NK-92 (cell line): ENCODE measurements around the gene PTPRN2.
"Not testable (repeated sequence)": the region's sequence is repeated elsewhere in the genome, so short reads cannot be mapped to it uniquely, and the experiment has no call there.

Experiments used
- DNase-seq: peaks from one replicate; lab custom pipeline; 2025; ENCODE audit not compliant: unreplicated experiment; lab: John Stamatoyannopoulos, UW

The PTPRN2 gene

DNA sequence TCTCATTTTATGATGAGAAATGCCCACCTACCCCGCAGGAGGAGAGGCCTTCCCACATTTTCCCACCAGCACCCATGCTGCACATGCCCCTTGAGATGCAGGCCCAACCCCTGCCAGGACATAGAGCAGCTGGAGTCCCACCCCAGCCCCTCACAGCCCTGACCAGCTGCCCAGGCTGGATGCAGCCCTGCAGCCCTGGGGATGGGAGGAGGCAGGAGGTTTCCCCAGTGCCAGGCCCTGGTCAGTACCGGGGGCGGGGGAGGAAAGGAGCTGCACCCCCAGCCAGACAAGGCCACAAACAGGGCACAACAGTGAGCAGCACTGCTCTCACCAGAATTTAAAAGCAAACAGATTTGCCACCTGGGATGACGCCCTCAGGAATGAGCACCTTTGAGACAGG lies 196.1 kb downstream of the PTPRN2 start:
- no peak for DNase-seq

DNA sequence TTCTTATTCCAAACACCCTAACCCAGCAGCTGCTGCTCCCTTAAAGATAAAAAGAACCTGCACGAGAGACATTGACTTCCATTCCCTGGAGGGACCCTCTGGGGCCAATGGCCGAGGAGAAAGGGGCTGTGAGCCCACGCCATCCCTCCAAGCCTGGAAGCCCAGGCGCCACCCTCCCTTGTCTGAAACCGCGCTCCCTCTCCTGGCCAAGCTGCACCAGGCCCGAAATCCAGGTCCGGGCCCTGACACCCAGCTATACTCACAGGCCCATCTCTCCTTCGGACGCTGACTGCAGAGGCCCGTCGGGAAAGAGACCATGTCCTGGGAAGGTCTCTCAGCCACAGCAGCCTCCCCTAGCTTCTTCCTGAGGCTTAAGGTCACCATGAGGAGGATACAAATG lies 196.5 kb downstream of the PTPRN2 start:
- no peak for DNase-seq

DNA sequence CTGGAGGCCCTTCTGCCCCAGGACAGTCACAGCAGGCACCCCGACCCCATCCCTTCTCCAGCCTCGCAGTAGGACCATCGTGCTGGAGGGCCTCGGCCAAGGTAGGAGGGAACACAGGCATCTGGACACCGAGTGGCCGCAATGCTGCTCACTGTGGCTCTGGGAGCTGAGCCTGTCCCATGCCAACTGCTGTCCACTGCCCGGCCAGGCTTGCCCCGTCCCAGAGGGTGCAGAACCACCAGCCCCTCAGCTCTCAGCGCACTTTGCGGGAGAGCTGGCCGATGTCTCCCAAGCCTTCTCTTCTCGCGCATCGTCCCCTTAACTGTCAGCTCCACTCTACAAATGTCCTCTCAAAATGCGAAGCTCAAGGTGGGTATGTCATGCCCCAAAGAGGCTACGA lies 197.2 kb downstream of the PTPRN2 start:
- no peak for DNase-seq

DNA sequence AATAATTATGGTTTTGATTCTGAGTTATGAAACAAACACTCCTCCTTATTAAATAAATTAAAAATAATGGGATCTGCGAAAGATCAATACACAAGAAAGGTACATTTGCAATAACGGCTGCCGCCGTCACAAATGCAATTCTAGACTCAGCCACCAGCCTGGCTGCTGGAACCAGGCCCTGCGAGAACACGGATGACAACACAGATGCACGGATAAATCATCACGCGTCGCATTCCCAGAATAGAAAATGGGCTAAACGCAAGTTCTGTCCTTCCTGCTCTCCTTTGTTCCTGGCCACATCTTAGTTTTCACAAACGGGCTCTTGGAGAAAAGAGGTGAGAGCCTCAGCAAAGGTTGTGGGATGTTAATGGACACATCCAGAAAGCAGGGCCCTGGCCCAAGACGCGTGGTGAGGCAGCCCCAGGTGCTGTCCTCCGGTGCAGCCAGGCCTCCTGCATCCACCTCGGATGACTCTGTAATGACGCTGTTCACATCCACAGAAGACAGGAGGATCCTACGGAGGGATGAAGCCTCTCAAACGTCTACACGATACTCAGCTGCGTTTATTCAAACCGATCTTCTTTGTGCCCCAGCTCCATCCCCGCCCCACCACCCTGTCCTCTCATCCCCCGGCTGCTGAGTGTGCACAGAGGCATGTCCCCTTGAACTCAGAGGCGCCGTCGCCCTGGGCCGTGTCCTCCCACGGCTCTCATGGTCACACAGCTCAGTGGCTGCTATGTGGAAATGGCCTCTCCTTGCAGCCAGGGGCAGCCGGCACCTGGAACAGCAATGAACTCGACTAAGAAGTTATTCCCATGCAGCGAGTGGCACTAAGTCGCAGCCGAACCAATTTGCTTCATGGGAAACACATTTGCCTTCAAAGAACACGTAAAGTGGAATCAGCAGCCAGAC lies 197.9 kb downstream of the PTPRN2 start:
- no peak for DNase-seq

DNA sequence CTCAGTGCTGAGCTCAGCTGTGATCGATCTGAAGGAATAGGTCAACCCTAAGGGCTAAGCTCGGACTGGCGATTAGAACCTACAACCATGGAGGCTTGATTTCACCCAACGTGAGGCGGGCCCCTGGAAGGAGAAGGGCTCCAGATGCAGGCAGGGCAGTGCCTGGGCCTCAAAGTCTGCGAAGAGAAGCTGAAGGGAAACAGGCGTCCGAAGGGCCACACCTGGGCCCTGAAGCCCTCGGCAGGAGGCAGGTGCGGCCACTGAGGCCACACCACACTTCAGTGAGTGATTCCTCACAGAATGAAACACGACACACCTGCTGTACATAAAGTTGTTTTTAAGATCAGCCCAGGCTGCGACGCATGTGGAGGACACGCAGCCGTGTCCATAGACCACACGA lies 198.7 kb downstream of the PTPRN2 start:
- no peak for DNase-seq

DNA sequence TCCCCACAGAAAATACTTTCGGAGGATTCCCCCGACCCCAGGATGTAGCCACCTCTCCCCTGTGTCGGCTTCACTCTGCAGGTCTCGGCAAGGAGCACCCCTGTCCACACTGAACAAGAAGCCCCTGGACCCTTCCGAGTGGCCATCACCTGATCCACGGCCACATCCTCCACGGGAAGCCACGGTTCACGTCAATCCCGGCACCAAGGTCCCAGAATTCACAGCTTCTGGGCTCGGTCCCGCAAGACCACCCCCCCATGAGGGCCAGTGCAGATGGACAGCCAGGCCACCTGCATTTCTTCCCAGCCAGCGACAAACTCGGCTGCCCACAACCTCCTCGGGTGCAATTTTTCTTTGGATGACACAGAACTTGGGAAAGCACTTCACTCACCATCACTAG lies 199.6 kb downstream of the PTPRN2 start:
- no peak for DNase-seq

DNA sequence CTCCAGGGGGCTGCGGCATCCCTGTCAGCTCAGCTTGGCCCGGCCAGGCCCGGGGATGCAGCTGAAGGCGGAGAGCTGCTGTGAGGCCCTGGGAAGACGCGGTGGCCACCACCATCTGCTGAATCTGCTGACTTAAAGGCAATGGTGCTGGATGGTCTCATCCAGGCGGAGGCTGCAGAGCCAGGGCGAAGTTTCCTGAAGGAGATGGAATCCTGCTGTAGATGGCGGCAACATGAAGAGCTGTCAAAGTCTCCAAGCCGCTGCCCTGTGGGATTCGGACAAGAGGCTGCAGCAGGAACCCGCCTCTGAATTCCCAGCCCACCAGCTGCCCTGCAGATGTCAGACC lies 200.1 kb downstream of the PTPRN2 start:
- DNase-seq = no peak

DNA sequence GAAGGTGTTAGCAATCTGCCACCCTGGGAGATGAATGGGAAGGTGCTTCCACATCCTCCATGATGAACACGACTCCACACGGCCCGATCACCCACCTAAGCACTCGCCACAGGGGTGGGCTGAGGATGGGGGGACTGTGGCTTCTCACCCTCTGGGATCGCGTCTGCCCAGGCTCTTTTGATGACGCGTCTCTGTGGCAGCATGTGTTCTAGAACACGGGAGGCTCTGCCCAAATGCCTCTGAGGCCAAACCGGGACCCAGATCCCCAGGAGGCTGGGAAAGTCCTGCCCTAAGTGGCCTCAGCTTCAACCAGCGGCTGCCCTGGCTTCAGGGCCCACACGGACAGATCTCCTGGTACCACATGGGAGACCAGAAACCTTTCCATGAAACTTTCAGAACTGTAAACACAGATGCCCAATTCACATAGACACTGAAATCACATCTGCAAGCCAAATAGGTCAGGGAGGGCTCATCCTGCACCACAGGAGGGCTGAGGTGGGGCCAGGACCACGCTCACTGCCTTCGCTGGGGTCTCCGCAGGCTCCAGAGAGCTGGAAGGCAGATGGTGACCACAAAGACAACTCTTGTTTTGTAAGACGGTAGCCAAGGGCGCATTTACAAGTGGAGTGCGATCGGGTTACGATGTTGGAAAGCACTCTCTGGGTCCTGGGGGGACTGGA lies 200.6 kb downstream of the PTPRN2 start:
- no peak for DNase-seq

DNA sequence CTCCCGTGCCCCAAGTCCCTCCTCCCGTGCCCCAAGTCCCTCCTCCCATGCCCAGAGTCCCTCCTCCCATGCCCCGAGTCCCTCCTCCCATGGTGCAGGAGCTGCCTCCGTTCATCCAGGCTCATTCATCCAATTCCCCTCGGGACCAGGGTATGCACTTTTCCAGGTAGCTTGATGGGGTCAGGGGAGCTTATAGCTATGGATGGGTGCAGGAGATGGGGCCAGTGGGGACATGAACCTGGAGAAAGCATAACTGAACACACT lies 201.3 kb downstream of the PTPRN2 start:
- no peak for DNase-seq

DNA sequence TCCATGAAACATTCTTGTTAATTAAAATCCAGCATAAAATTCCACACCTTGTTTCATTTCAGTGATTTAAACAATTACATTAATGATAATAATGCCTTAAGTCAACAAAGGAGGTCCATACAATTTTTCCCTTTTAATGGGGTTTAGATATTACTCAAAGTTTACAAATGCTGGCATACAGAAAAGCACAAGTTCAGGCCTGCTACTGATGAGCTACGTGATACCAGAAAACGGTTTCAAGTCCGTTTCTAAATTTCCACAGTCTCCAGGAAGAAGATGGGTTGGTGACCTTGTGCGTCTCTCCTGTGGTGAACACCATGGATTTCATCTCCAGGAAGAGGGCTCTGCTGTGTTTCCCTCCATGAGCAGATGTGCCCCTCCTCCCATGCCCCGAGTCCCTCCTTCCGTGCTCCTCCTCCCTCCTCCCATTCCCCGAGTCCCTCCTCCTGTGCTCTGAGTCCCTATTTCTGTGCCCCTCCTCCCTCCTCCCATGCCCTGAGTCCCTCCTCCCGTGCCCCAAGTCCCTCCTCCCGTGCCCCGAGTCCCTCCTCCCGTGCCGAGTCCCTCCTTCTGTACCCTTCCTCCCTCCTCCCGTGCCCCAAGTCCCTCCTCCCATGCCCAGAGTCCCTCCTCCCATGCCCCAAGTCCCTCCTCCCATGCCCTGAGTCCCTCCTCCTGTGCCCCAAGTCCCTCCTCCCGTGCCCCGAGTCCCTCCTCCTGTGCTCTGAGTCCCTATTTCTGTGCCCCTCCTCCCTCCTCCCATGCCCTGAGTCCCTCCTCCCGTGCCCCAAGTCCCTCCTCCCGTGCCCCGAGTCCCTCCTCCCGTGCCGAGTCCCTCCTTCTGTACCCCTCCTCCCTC lies 201.9 kb downstream of the PTPRN2 start:
- DNase-seq = not testable (repeated sequence)

DNA sequence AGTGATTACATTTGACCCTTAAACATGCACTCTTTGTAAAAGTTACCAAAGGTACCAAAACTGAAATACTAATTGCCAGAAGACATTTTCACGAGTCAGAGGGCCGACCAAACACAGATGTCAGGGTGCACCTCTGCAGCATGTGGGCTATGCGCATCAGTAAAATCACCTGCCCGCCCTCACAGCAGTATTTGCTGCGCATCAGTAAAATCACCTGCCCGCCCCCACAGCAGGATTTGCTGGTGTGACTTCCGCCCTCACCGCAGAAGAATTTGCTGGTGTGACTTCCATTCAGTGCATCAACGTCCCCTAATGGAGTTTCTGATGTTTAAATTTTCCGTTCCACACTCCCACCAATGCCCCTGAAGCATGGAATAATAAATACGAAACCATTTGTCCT lies 202.9 kb downstream of the PTPRN2 start:
- DNase-seq = no peak

DNA sequence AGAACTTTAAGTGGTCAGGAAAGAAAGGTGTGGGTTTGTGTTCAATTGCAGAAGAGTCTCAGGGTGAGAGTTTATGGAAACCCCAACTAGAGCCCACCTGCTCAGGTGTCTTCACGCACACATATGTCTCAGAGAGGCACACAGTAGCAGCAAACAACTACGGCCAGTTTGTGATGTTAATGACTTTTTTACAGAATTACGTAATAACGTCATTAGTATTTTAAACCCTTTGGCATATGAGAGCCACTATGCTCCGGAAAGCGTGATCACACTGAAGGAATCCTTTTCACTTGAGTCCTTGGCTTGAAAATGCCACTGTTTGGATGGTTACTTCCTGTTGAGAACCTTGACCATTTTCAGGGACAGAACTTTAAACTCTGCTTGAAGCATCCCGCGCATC lies 204.0 kb downstream of the PTPRN2 start:
- no peak for DNase-seq

DNA sequence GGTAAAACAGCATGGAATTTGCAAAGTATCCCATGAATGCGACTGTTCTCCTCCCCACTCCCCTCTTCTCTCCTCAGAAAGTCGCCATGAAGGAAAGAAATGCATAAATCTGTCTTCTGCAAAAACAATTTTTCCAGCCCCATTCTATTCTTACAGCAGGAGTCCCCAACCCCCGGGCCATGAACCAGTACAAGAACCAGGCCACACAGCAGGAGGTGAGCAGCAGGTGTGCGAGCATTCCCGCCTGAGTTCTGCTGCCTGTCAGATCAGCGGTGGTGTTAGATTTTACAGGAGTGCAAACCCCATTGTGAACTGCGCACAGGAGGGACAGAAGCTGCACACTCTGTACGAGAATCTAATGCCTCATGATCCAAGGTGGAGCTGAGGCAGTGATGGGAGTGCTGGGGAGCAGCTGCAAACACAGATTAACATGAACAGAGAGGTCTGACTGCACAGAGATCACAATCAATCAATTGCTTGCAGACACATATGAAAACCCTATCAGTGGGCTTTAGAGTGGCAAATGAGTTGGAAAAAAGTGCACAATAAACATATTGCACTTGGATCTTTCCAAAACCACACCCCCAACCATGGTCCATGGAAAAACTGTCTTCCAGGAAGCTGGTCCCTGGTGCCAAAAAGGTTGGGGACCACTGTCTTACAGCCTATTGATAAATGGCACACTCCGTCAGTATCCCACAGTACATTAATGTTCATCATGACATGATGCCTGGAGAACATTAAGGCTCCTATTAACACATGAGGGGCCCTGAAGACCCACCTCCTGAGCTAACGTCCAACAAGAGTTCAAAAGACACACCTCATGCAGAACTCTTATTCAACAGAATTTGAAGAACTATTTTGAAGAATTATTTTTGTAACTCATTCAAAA lies 205.0 kb downstream of the PTPRN2 start:
- DNase-seq = no peak

DNA sequence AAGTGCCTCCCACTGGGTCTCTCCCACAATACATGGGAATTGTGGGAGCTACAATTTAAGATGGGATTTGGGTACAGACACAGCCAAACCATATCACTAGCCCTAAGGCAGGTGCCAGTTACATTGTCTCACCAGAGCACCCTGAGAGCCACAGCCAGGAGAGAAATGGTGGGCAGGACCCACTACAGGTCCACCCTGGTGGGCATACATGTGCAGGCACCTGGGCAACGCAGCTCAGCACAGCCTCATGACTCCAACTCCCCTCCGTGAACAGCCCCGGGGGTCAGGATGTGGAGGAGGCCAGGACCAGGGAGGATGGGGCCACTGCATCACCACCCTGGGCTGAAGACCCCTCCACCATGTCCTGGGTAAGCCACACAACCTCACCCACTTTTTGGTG lies 205.7 kb downstream of the PTPRN2 start:
- no peak for DNase-seq

DNA sequence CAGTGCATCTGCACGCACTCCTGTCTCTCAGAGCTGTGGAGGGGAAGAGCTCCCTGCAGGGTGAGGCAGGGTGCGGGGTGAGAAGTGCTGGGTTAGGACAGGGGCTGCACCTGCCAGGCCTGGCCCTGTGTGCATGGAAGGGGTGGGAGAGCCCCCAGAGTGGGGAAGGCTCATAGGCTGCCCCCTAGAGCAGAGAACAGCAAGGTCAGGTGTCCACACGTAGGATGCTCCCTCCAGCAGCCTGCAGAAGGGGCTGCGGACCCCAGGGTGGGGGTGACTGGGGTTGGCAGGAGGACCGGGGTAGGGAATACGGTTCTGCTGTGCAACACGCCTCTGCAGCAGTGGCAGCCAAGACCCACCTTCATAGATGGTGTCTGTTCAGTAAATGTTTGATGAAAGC lies 208.6 kb downstream of the PTPRN2 start:
- no peak for DNase-seq

DNA sequence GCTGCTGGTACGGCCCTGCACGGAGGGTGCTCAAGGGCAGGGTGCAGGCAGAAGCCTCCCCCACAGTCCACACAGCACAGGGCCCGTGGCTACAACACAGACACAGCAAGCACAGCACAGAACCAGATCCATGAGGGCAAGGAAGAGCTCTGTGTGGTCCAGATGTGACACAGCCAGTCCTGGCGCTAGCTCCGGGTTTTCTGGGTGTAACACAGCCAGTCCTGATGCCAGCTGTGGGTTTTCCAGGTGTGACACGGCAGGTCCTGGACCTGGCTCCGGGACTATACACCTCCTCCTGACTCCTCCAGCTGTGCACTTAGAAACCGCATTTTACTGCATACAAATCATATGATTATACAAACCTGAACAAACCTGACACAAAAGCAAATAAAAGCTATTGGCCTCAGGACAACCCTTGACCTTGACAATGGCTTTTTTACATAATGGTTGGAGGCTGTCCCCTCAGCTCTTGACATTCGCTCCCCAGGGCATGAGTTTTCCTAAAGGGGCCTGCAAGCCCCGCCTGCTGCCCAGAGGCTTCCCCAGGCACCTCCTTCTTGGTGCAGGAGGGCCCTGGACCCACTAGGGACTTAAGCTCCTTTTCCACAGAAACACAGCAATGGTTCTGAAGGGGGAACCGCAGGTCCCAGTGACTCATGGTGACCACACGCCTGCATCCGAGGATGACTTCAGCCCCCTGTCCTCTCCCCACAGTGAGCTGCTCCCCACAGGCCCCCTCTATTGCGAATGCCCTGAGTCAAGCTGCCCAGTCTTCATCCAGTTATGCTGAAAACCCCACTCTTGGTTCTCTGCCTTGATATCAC lies 209.6 kb downstream of the PTPRN2 start:
- DNase-seq = no peak

DNA sequence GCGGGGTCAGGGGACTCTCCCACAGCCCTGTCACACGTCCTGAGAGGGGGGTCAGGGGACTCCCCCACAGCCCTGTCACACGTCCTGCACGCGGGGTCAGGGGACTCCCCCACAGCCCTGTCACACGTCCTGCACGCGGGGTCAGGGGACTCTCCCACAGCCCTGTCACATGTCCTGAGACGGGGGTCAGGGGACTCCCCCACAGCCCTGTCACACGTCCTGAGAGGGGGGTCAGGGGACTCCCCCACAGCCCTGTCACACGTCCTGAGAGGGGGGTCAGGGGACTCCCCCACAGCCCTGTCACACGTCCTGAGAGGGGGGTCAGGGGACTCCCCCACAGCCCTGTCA lies 210.8 kb downstream of the PTPRN2 start:
- DNase-seq = not testable (repeated sequence)

DNA sequence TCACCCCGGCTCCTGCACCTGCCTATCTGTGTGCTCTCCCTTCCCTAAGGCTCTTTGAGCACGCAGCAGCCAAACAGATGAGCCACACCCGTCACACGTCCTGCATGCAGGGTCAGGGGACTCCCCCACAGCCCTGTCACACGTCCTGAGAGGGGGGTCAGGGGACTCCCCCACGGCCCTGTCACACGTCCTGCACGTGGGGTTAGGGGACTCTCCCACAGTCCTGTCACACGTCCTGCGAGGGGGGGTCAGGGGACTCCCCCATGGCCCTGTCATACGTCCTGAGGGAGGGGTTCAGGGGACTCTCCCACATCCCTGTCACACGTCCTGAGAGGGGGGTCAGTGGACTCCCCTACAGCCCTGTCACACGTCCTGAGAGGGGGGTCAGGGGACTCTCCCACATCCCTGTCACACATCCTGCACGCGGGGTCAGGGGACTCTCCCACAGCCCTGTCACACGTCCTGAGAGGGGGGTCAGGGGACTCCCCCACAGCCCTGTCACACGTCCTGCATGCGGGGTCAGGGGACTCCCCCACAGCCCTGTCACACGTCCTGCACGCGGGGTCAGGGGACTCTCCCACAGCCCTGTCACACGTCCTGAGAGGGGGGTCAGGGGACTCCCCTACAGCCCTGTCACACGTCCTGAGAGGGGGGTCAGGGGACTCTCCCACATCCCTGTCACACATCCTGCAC lies 211.3 kb downstream of the PTPRN2 start:
- not testable (repeated sequence) for DNase-seq

DNA sequence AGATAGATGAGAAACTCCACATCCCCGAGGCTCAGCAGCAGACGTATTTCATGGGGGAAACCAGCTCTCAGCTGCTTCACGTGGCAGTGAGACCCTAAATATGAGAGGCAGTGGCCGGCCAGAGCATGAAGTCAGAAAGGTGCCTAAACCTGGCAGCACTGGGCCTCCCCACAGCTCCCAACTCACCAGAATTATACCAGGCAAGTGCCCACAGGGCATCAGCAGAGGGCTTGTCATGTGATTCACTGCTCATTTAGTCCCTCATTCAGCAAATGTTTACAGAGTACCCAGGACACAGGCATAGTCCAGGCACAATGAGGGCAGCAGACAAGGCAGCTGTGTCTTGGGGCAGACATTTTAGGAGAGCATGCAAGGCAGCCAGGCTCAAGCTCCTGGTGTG lies 212.6 kb downstream of the PTPRN2 start:
- DNase-seq = no peak

DNA sequence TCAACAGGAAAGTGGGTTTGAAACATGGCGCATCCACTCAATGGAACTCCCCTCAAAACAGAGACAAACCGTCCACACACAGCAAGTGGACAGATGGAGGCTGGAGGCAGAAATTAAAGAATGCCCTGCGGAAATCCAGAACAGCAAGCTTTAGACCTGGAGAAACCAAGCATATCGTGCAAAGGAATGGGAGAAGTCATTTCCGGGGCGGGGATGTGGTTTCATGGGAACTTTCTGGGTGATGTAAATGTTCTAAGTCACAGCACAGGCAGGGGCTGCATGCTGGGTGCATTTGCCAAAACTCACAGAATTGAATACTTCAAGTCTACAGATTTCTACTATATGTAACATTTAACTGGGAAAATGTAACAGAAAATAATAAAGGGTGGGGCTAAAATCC lies 213.0 kb downstream of the PTPRN2 start:
- no peak for DNase-seq
